Fibroblast of lung (primary cell): ENCODE measurements around the gene USH1C. TPM values are rescaled to one million over a fixed set of nuclear protein-coding genes. Genes with fewer than 3 reads are reported as not detected.

ENCODE experiments used
- DNase-seq, 2 donors: peaks; one replicate each; pipeline versions ENCODE4 v3.0.0 to v3.0.0-alpha.2; 2010; ENCODE audit warnings: low read depth in 2 of 2
- H2AFZ ChIP-seq: 2 replicates; pipeline ENCODE4 v1.5.1; 2012; ENCODE audit warnings: low read length, control low read depth, inconsistent platforms
- H3K27ac ChIP-seq: 2 replicates; pipeline ENCODE4 v1.5.1; 2011; ENCODE audit warnings: low read length, control low read depth; ENCODE audit not compliant: insufficient read depth
- H3K27me3 ChIP-seq: 2 replicates; pipeline ENCODE4 v1.5.1; 2011; ENCODE audit warnings: mild to moderate bottlenecking, low read length; ENCODE audit not compliant: control insufficient read depth, insufficient read depth
- H3K36me3 ChIP-seq: 2 replicates; pipeline ENCODE4 v1.5.1; 2011; ENCODE audit warnings: low read length; ENCODE audit not compliant: control insufficient read depth, insufficient read depth
- H3K4me1 ChIP-seq: 2 replicates; pipeline ENCODE4 v1.5.1; 2011; ENCODE audit warnings: low read length; ENCODE audit not compliant: control insufficient read depth, insufficient read depth; ENCODE audit errors: extremely low read depth
- H3K4me2 ChIP-seq: 2 replicates; pipeline ENCODE4 v1.5.1; 2011; ENCODE audit warnings: low read length, control low read depth; ENCODE audit not compliant: insufficient read depth; ENCODE audit errors: extremely low read depth
- H3K4me3 ChIP-seq, 4 experiments: fragments of 200-600 bp in 1 of 4; sonication (generic) in 1 of 4; replicated peaks in 1 of 4; 2 replicates each; pipeline ENCODE4 v1.5.1; 2011 to 2016; ENCODE audit warnings: low read length in 4 of 4, low read depth in 3 of 4, mild to moderate bottlenecking in 3 of 4, control low read depth in 2 of 4, inconsistent platforms in 1 of 4, mixed read lengths in 1 of 4; ENCODE audit not compliant: insufficient read depth in 1 of 4; ENCODE audit errors: control extremely low read depth in 1 of 4
- H3K79me2 ChIP-seq: 2 replicates; pipeline ENCODE4 v1.5.1; 2012; ENCODE audit warnings: mild to moderate bottlenecking, low read length, inconsistent platforms; ENCODE audit not compliant: control insufficient read depth, insufficient read depth
- H3K9ac ChIP-seq: 2 replicates; pipeline ENCODE4 v1.5.1; 2011; ENCODE audit warnings: mild to moderate bottlenecking, low read length, control low read depth; ENCODE audit not compliant: insufficient read depth
- H3K9me3 ChIP-seq: 2 replicates; pipeline ENCODE4 v1.5.1; 2012; ENCODE audit warnings: low read depth, low read length; ENCODE audit not compliant: control insufficient read depth, insufficient read depth
- H4K20me1 ChIP-seq: 2 replicates; pipeline ENCODE4 v1.5.1; 2011; ENCODE audit warnings: low read length; ENCODE audit not compliant: control insufficient read depth, insufficient read depth; ENCODE audit errors: extremely low read depth
- CTCF ChIP-seq, 2 donors: IDR thresholded peaks in 1 of 2; conservative IDR thresholded peaks in 1 of 2; 1 replicate in 1 of 2; 2 replicates in 1 of 2; pipeline ENCODE4 v1.5.1; 2011 to 2012; ENCODE audit warnings: low read length in 2 of 2, control low read depth in 1 of 2, inconsistent platforms in 1 of 2, low read depth in 1 of 2, mild to moderate bottlenecking in 1 of 2
- EZH2 ChIP-seq: IDR thresholded peaks from 2 replicates; pipeline ENCODE4 v1.5.1; 2012; ENCODE audit warnings: low read length, control low read depth, mild to moderate bottlenecking; ENCODE audit errors: missing control alignments
- polyA plus RNA-seq, 2 donors: library from polyadenylated mRNA; depleted of rRNA in 1 of 2; stranded (reverse) in 1 of 2; unstranded in 1 of 2; fragments of >200 nt; gene quantifications; 2 replicates each; pipeline ENCODE4 v1.2.1, GENCODE V29; 2011 to 2012; ENCODE audit warnings: missing spikeins in 1 of 2
- total RNA-seq: library from RNA; depleted of rRNA; stranded (reverse); fragments of >200 nt; gene quantifications from 2 replicates; pipeline ENCODE4 v1.2.1, GENCODE V29; 2014

Gene USH1C
- total and polyA plus RNA-seq, 2 donors (not counting 1 experiment from before 2014, with no cell fraction given) = not detected

- Histone ChIP-seq H3K79me2 (no peaks in the 10 kb centered on the region), H2AFZ (no peak overlapping the region), H3K9me3 (no peaks in the 10 kb centered on the region), H3K36me3 (no peaks in the 10 kb centered on the region), H3K4me3 (no peak overlapping the region), H3K27ac (no peak overlapping the region), H4K20me1 (no peaks in the 10 kb centered on the region), H3K4me1 (no peaks in the 10 kb centered on the region), H3K27me3 (peaks cover 2% of the 10 kb centered on the region), H3K4me2 (no peak overlapping the region), H3K9ac (no peak overlapping the region)
- TF ChIP-seq EZH2 = no peak
- no peak for TF ChIP-seq CTCF (conservative IDR thresholded peaks at IDR 0.05 in 1 of 2, IDR thresholded peaks at IDR 0.05 in 1 of 2; ENCODE audit: low read depth in 1 of 2, low read length in 2 of 2)
- DNase-seq = peak in 1 of 2 donors; percentile 63
Observed at GRCh38 chr11:17531636-17532113, 12.5 kb downstream of the USH1C start.

GRCh38 chr11:17531071-17531600, 13.1 kb downstream of the USH1C start:
- H2AFZ ChIP-seq = no peak overlapping the region
- no peaks in the 10 kb centered on the region for H3K9me3 ChIP-seq
- H3K4me2 ChIP-seq = no peak overlapping the region
- no peaks in the 10 kb centered on the region for H3K4me1 ChIP-seq
- DNase-seq = no peak
- no peaks in the 10 kb centered on the region for H3K79me2 ChIP-seq
- peaks cover 2% of the 10 kb centered on the region for H3K27me3 ChIP-seq
- no peaks in the 10 kb centered on the region for H4K20me1 ChIP-seq
- TF ChIP-seq EZH2 (no peak), CTCF (conservative IDR thresholded peaks at IDR 0.05 in 1 of 2, IDR thresholded peaks at IDR 0.05 in 1 of 2; ENCODE audit: low read depth in 1 of 2, low read length in 2 of 2) (no peak)
- H3K9ac ChIP-seq = no peak overlapping the region
- no peak overlapping the region for H3K4me3 ChIP-seq
- no peak overlapping the region for H3K27ac ChIP-seq
- H3K36me3 ChIP-seq = no peaks in the 10 kb centered on the region

GRCh38 chr11:17529844-17530185, 14.4 kb downstream of the USH1C start:
- H3K4me2 ChIP-seq = no peak overlapping the region
- no peaks in the 10 kb centered on the region for H3K4me1 ChIP-seq
- no peaks in the 10 kb centered on the region for H3K36me3 ChIP-seq
- H2AFZ ChIP-seq = no peak overlapping the region
- TF ChIP-seq EZH2 (no peak), CTCF (conservative IDR thresholded peaks at IDR 0.05 in 1 of 2, IDR thresholded peaks at IDR 0.05 in 1 of 2; ENCODE audit: low read depth in 1 of 2, low read length in 2 of 2) (no peak)
- H3K27me3 ChIP-seq = peaks cover 2% of the 10 kb centered on the region
- DNase-seq = no peak
- no peak overlapping the region for H3K9ac ChIP-seq
- no peaks in the 10 kb centered on the region for H4K20me1 ChIP-seq
- no peak overlapping the region for H3K27ac ChIP-seq
- no peak overlapping the region for H3K4me3 ChIP-seq
- H3K79me2 ChIP-seq = no peaks in the 10 kb centered on the region
- H3K9me3 ChIP-seq = no peaks in the 10 kb centered on the region
